Sigmoid colon (tissue), 7 donors: ENCODE measurements around the gene C2. TPM values are rescaled to one million over a fixed set of nuclear protein-coding genes. Genes with fewer than 3 reads are reported as not detected.

Source experiments
- DNase-seq: peaks from one replicate; pipeline ENCODE4 v3.0.0-alpha.2; 2019
- H3K27ac ChIP-seq, 4 donors: fragments of 200-600 bp; sonication (generic); one replicate each; pipeline ENCODE4 v1.5.1; 2016 to 2019; ENCODE audit warnings: mild to moderate bottlenecking in 1 of 4
- H3K27me3 ChIP-seq, 3 donors: fragments of 200-600 bp; sonication (generic); one replicate each; pipeline ENCODE4 v1.5.1; 2019; ENCODE audit warnings: mild to moderate bottlenecking in 1 of 3
- H3K36me3 ChIP-seq, 4 donors: fragments of 200-600 bp; sonication (generic); one replicate each; pipeline ENCODE4 v1.5.1; 2016 to 2019
- H3K4me1 ChIP-seq, 4 donors: fragments of 200-600 bp; sonication (generic); one replicate each; pipeline ENCODE4 v1.5.1; 2017 to 2019
- H3K4me3 ChIP-seq, 4 donors: fragments of 200-600 bp; sonication (generic); one replicate each; pipeline ENCODE4 v1.5.1; 2017 to 2019; ENCODE audit warnings: mild to moderate bottlenecking in 2 of 4, moderate library complexity in 1 of 4
- H3K9me3 ChIP-seq, 4 donors: fragments of 200-600 bp in 3 of 4; sonication (generic) in 3 of 4; one replicate each; pipeline versions ENCODE4 v1.5.1 to v1.6.1; 2013 to 2019
- CTCF ChIP-seq, 4 experiments: fragments of 450-650 bp in 3 of 4; fragments of 200-600 bp in 1 of 4; IDR thresholded peaks; one replicate each; pipeline ENCODE4 v1.5.1; 2016 to 2019; ENCODE audit warnings: antibody characterized with exemption in 4 of 4, mild to moderate bottlenecking in 3 of 4, moderate library complexity in 2 of 4
- EP300 ChIP-seq, 4 donors: sonication (generic); formaldehyde crosslinking; IDR thresholded peaks; one replicate each; pipeline ENCODE4 v1.6.1; 2017; ENCODE audit warnings: antibody characterized with exemption in 4 of 4
- POLR2A ChIP-seq, 2 donors: fragments of 450-650 bp; IDR thresholded peaks; one replicate each; pipeline ENCODE4 v1.6.1; 2016; ENCODE audit warnings: antibody characterized with exemption in 2 of 2, mild to moderate bottlenecking in 2 of 2, moderate library complexity in 2 of 2
- POLR2AphosphoS5 ChIP-seq, 4 donors: sonication (generic); formaldehyde crosslinking; IDR thresholded peaks; one replicate each; pipeline ENCODE4 v1.6.1; 2017; ENCODE audit warnings: antibody characterized with exemption in 4 of 4
- WGBS, 2 donors: extraction: QIAGEN DNeasy Blood & Tissue Kit; methylation state at CpG; one replicate each; pipeline ENCODE4 v1.1.7; 2013; 5-methylcytosine and 5-hydroxymethylcytosine counted together
- intact Hi-C: fragments of 100-400 bp; cut with DNase I; formaldehyde crosslinking; loops from one replicate; pipeline ENCODE4 v1.15.1; 2023
- polyA plus RNA-seq, 3 donors: library from polyadenylated mRNA; stranded (reverse); fragments of 200-250 nt; gene quantifications; one replicate each; pipeline ENCODE4 v1.2.3, GENCODE V29; 2013
- total RNA-seq, 4 donors: library from RNA; depleted of rRNA; stranded (reverse); fragments of >200 nt; gene quantifications; one replicate each; pipeline ENCODE4 v1.1.0, GENCODE V29; 2016
- donor health status: healthy with polysubstance abuse.
- donor health status: Bipolar disorder and iron deficiency.
- donor health status: healthy.

C2 gene
- total and polyA plus RNA-seq, 7 donors, result 4.9 to 39.2 (median 15.7) TPM

GRCh38 chr6:31899882-31900722, 27.4 kb upstream of the C2 start:
- no peak for DNase-seq
- 85 to 87% methylated on average over 49 of the region's 49 CpGs for WGBS, 2 donors

GRCh38 chr6:31900917-31901414, 26.6 kb upstream of the C2 start:
- no peaks in the 10 kb centered on the region for H3K27me3 ChIP-seq
- TF ChIP-seq EP300 (IDR thresholded peaks at IDR 0.05) (no peak), POLR2AphosphoS5 (IDR thresholded peaks at IDR 0.05) (no peak), POLR2A (IDR thresholded peaks at IDR 0.05) (no peak), CTCF (IDR thresholded peaks at IDR 0.05) (no peak)
- peaks cover 3 to 54% (median 49%) of the 10 kb centered on the region in 4 donors for H3K4me1 ChIP-seq
- H3K4me3 ChIP-seq, result peak overlapping the region; percentile 37 to 81 (median 71)
- WGBS, 2 donors, result 20 to 62% methylated on average over 29 of the region's 29 CpGs
- no peak for DNase-seq
- H3K27ac ChIP-seq, result peak overlapping the region; percentile 84 to 93 (median 90)
- no peaks in the 10 kb centered on the region for H3K36me3 ChIP-seq
- no peaks in the 10 kb centered on the region for H3K9me3 ChIP-seq
- intact Hi-C loops, result loop anchor here (10.0 kb wide), 1 partner anchor 224 kb away; the partner anchor contains the start of gene ATF6B

More at GRCh38 chr6:31899882-31900722, 27.4 kb upstream of the C2 start:
- Histone ChIP-seq H3K9me3 (no peaks in the 10 kb centered on the region), H3K4me1 (peaks cover 3 to 54% (median 49%) of the 10 kb centered on the region in 4 donors), H3K27ac (peak overlapping the region in 3 of 4 donors; percentile 84 to 93 (median 91)), H3K4me3 (no peak overlapping the region), H3K27me3 (no peaks in the 10 kb centered on the region), H3K36me3 (peaks cover 0 to 6% (median under 1%) of the 10 kb centered on the region in 4 donors)
- no peak for TF ChIP-seq POLR2A (IDR thresholded peaks at IDR 0.05)
- TF ChIP-seq POLR2AphosphoS5 (IDR thresholded peaks at IDR 0.05), result no peak
- no peak for TF ChIP-seq EP300 (IDR thresholded peaks at IDR 0.05)
- no peak for TF ChIP-seq CTCF (IDR thresholded peaks at IDR 0.05)
- intact Hi-C loops, result loop anchor here (10.0 kb wide), 1 partner anchor 225 kb away; the partner anchor contains the start of gene ATF6B

- H3K9me3 ChIP-seq, result no peaks in the 10 kb centered on the region
- H3K36me3 ChIP-seq, result no peaks in the 10 kb centered on the region
- peak overlapping the region; percentile 84 to 93 (median 90) for H3K27ac ChIP-seq
- H3K27me3 ChIP-seq, result no peaks in the 10 kb centered on the region
- DNase-seq, result peak; percentile 86
- H3K4me1 ChIP-seq, result peaks cover 3 to 50% (median 44%) of the 10 kb centered on the region in 4 donors
- 1 to 2% methylated on average over 45 of the region's 45 CpGs for WGBS, 2 donors
- H3K4me3 ChIP-seq, result peak overlapping the region; percentile 37 to 81 (median 71)
- intact Hi-C loops, result loop anchor here (10.0 kb wide), 1 partner anchor 223 kb away; the partner anchor contains the start of gene ATF6B
- TF ChIP-seq CTCF (IDR thresholded peaks at IDR 0.05) (no peak), EP300 (IDR thresholded peaks at IDR 0.05) (no peak), POLR2AphosphoS5 (IDR thresholded peaks at IDR 0.05) (no peak), POLR2A (IDR thresholded peaks at IDR 0.05) (no peak)
Measured at GRCh38 chr6:31901415-31901952, 26.0 kb upstream of the C2 start.

- H3K4me3 ChIP-seq, result peak within 1 kb of the TSS; percentile 37 to 81 (median 71)
- no peaks in the 10 kb centered on the region for H3K27me3 ChIP-seq
- TF ChIP-seq POLR2A (IDR thresholded peaks at IDR 0.05) (peak; percentile 24 to 37), EP300 (IDR thresholded peaks at IDR 0.05) (no peak), CTCF (IDR thresholded peaks at IDR 0.05) (peak in 1 of 4 experiments; percentile 12), POLR2AphosphoS5 (IDR thresholded peaks at IDR 0.05) (peak; percentile 55 to 83 (median 73))
- intact Hi-C loops, result loop anchor here (2.0 to 10.0 kb wide), 3 partner anchors 39 to 223 kb away; partner anchors contain the start of genes ATF6B, NELFE, NEU1 and SKIC2
- peak within 1 kb of the TSS; percentile 84 to 93 (median 90) for H3K27ac ChIP-seq
- 0 to 1% methylated on average over 77 of the region's 77 CpGs for WGBS, 2 donors
- H3K36me3 ChIP-seq, result no peaks in the 10 kb centered on the region
- peak; percentile 98 for DNase-seq
- H3K4me1 ChIP-seq, result peaks cover 3 to 44% (median 38%) of the 10 kb centered on the region in 4 donors
- no peaks in the 10 kb centered on the region for H3K9me3 ChIP-seq
Measured at GRCh38 chr6:31901953-31902643, 25.4 kb upstream of the C2 start, which contains the start of gene ZBTB12. ZBTB12 (minus strand) TSS chr6:31902086; CDS start chr6:31901305, 781 bp downstream.
